ENCODE data around the gene METTL18.
A peak's percentile ranks its signal among the peaks of the same experiment; 100 is the strongest.

The METTL18 gene

GRCh38 chr1:169809370-169810095 is 14.8 kb upstream of the METTL18 start:
- TF ChIP-seq CTCF (IDR thresholded peaks at IDR 0.05; ENCODE audit: control insufficient read depth, insufficient read depth, low read depth, low read length, missing control alignments) = peak; percentile 34

GRCh38 chr1:169804941-169805340 is 10.2 kb upstream of the METTL18 start:
- DNase-seq (ENCODE audit: low read depth) = no peak
- H3K4me3 ChIP-seq (ENCODE audit: control insufficient read depth, low read depth, low read length) = no peak overlapping the region
- TF ChIP-seq CTCF (IDR thresholded peaks at IDR 0.05; ENCODE audit: control insufficient read depth, insufficient read depth, low read depth, low read length, missing control alignments) = no peak

More at GRCh38 chr1:169809370-169810095, 14.8 kb upstream of the METTL18 start:
- no peak overlapping the region for H3K4me3 ChIP-seq (ENCODE audit: control insufficient read depth, low read depth, low read length)
- peak; percentile 13 for DNase-seq (ENCODE audit: low read depth)

GRCh38 chr1:169802888-169803287 is 8.2 kb upstream of the METTL18 start:
- DNase-seq (ENCODE audit: low read depth) = no peak
- TF ChIP-seq CTCF (IDR thresholded peaks at IDR 0.05; ENCODE audit: control insufficient read depth, insufficient read depth, low read depth, low read length, missing control alignments) = no peak

GRCh38 chr1:169797281-169797680 is 2.6 kb upstream of the METTL18 start:
- no peak for TF ChIP-seq CTCF (IDR thresholded peaks at IDR 0.05; ENCODE audit: control insufficient read depth, insufficient read depth, low read depth, low read length, missing control alignments)
- DNase-seq (ENCODE audit: low read depth) = no peak
- H3K4me3 ChIP-seq (ENCODE audit: control insufficient read depth, low read depth, low read length) = no peak overlapping the region

More at GRCh38 chr1:169802888-169803287, 8.2 kb upstream of the METTL18 start:
- no peak overlapping the region for H3K4me3 ChIP-seq (ENCODE audit: control insufficient read depth, low read depth, low read length)

- no peak for DNase-seq (ENCODE audit: low read depth)
- TF ChIP-seq CTCF (IDR thresholded peaks at IDR 0.05; ENCODE audit: control insufficient read depth, insufficient read depth, low read depth, low read length, missing control alignments) = no peak
- H3K4me3 ChIP-seq (ENCODE audit: control insufficient read depth, low read depth, low read length) = no peak overlapping the region
Measured at GRCh38 chr1:169796274-169796810, 1.6 kb upstream of the METTL18 start.

- no peak for DNase-seq (ENCODE audit: low read depth)
Measured at GRCh38 chr1:169795687-169796086, 980 bp upstream of the METTL18 start.

More at GRCh38 chr1:169795687-169796086, 980 bp upstream of the METTL18 start:
- no peak for TF ChIP-seq CTCF (IDR thresholded peaks at IDR 0.05; ENCODE audit: control insufficient read depth, insufficient read depth, low read depth, low read length, missing control alignments)
- H3K4me3 ChIP-seq (ENCODE audit: control insufficient read depth, low read depth, low read length) = peak overlapping the region; percentile 80

Data from AG09309 (cell line).